Natural killer cell (primary cell): ENCODE results near the gene CCDC8. TPM values are rescaled to one million over a fixed set of nuclear protein-coding genes. Genes with fewer than 3 reads are reported as not detected.
A peak's percentile ranks its signal among the peaks of the same experiment; 100 is the strongest.

ENCODE experiments used
- ATAC-seq, 3 donors: fragments of 150-1000 bp in 2 of 3; fragments of 200-7000 bp in 1 of 3; cut with Tn5 transposase; 1 replicate in 1 of 3; 2 replicates in 2 of 3; pipeline ENCODE4 v1.10.0; 2021; ENCODE audit warnings: mild to moderate bottlenecking in 2 of 3, moderate library complexity in 2 of 3
- DNase-seq, 2 donors: peaks; one replicate each; pipeline versions ENCODE4 v3.0.0 to v3.0.0-alpha.2; 2013 to 2021; ENCODE audit warnings: mixed read lengths in 1 of 2
- H3K27ac ChIP-seq: one replicate; pipeline ENCODE4 v1.5.1; 2013; ENCODE audit warnings: mild to moderate bottlenecking, low read length
- H3K27me3 ChIP-seq: one replicate; pipeline ENCODE4 v1.6.1; 2013; ENCODE audit warnings: low read length; ENCODE audit not compliant: control insufficient read depth, insufficient read depth
- H3K36me3 ChIP-seq: one replicate; pipeline ENCODE4 v1.6.1; 2013; ENCODE audit warnings: low read length; ENCODE audit not compliant: control insufficient read depth, insufficient read depth
- H3K4me1 ChIP-seq: one replicate; pipeline ENCODE4 v1.6.1; 2013; ENCODE audit warnings: low read length; ENCODE audit not compliant: control insufficient read depth, insufficient read depth
- H3K4me3 ChIP-seq: one replicate; pipeline ENCODE4 v1.5.1; 2013; ENCODE audit warnings: low read length
- H3K9me3 ChIP-seq: one replicate; pipeline ENCODE4 v1.6.1; 2013; ENCODE audit warnings: low read length; ENCODE audit not compliant: control insufficient read depth, insufficient read depth
- H3K27ac Mint-ChIP-seq, 2 donors: one replicate each; pipeline ENCODE4 v1.8.0; 2022; ENCODE audit warnings: mild to moderate bottlenecking in 2 of 2, mixed read lengths in 2 of 2, moderate library complexity in 1 of 2
- H3K27me3 Mint-ChIP-seq, 2 donors: one replicate each; pipeline ENCODE4 v1.8.0; 2022; ENCODE audit warnings: low read depth in 2 of 2, mixed read lengths in 2 of 2
- H3K36me3 Mint-ChIP-seq: one replicate; pipeline ENCODE4 v1.8.0; 2022; ENCODE audit warnings: mixed read lengths
- H3K4me1 Mint-ChIP-seq, 2 donors: one replicate each; pipeline ENCODE4 v1.8.0; 2022; ENCODE audit warnings: mixed read lengths in 2 of 2
- H3K4me3 Mint-ChIP-seq: one replicate; pipeline ENCODE4 v1.8.0; 2022; ENCODE audit warnings: mild to moderate bottlenecking, moderate library complexity, mixed read lengths
- H3K9me3 Mint-ChIP-seq, 2 donors: one replicate each; pipeline ENCODE4 v1.8.0; 2022; ENCODE audit warnings: mixed read lengths in 2 of 2
- WGBS: methylation state at CpG from one replicate; pipeline ENCODE4 v1.1.7; 2013; ENCODE audit warnings: missing lambda C conversion rate; ENCODE audit not compliant: insufficient coverage; 5-methylcytosine and 5-hydroxymethylcytosine counted together
- intact Hi-C: fragments of 100-400 bp; cut with micrococcal nuclease; formaldehyde crosslinking; loops from one replicate; pipeline ENCODE4 v1.14.2; 2022
- total RNA-seq, 4 donors: library from RNA; stranded (reverse); fragments of 120-200 nt in 1 of 4; gene quantifications; one replicate each; pipeline versions ENCODE4 v1.2.3 to v1.2.4, GENCODE V29; 2013 to 2022
- TF ChIP-seq, protein P1 (sequence below): fragments of 200-600 bp; IDR thresholded peaks from one replicate; pipeline ENCODE4 v1.8.0; 2022; ENCODE audit warnings: antibody characterized with exemption

The CCDC8 gene
- total RNA-seq, 3 donors from 2014 or later (not counting 1 experiment from before 2014, with no cell fraction given) = not detected

GRCh38 chr19:46374536-46375475 lies 38.6 kb downstream of the CCDC8 start:
- H3K36me3 Mint-ChIP-seq = peaks cover 9% of the 10 kb centered on the region
- H3K4me3 ChIP-seq = no peak overlapping the region
- no peaks in the 10 kb centered on the region for H3K9me3 ChIP-seq
- peaks cover 27 to 51% of the 10 kb centered on the region in 2 donors for H3K4me1 Mint-ChIP-seq
- H3K27me3 ChIP-seq = no peaks in the 10 kb centered on the region
- H3K27ac Mint-ChIP-seq = peak overlapping the region in 1 of 2 donors; percentile 63
- no peaks in the 10 kb centered on the region for H3K27me3 Mint-ChIP-seq
- no peak overlapping the region for H3K4me3 Mint-ChIP-seq
- H3K9me3 Mint-ChIP-seq = no peaks in the 10 kb centered on the region
- WGBS = 88% methylated on average over 21 of the region's 21 CpGs
- peaks cover 47% of the 10 kb centered on the region for H3K36me3 ChIP-seq
- H3K27ac ChIP-seq = no peak overlapping the region
- TF ChIP-seq, protein P1, sequence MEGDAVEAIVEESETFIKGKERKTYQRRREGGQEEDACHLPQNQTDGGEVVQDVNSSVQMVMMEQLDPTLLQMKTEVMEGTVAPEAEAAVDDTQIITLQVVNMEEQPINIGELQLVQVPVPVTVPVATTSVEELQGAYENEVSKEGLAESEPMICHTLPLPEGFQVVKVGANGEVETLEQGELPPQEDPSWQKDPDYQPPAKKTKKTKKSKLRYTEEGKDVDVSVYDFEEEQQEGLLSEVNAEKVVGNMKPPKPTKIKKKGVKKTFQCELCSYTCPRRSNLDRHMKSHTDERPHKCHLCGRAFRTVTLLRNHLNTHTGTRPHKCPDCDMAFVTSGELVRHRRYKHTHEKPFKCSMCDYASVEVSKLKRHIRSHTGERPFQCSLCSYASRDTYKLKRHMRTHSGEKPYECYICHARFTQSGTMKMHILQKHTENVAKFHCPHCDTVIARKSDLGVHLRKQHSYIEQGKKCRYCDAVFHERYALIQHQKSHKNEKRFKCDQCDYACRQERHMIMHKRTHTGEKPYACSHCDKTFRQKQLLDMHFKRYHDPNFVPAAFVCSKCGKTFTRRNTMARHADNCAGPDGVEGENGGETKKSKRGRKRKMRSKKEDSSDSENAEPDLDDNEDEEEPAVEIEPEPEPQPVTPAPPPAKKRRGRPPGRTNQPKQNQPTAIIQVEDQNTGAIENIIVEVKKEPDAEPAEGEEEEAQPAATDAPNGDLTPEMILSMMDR = no peak
- intact Hi-C loops = no loop called here
- DNase-seq (no peak), ATAC-seq (no peak)
- peaks cover 26% of the 10 kb centered on the region for H3K4me1 ChIP-seq

GRCh38 chr19:46373491-46374359 lies 39.6 kb downstream of the CCDC8 start:
- intact Hi-C loops = no loop called here

DNA sequence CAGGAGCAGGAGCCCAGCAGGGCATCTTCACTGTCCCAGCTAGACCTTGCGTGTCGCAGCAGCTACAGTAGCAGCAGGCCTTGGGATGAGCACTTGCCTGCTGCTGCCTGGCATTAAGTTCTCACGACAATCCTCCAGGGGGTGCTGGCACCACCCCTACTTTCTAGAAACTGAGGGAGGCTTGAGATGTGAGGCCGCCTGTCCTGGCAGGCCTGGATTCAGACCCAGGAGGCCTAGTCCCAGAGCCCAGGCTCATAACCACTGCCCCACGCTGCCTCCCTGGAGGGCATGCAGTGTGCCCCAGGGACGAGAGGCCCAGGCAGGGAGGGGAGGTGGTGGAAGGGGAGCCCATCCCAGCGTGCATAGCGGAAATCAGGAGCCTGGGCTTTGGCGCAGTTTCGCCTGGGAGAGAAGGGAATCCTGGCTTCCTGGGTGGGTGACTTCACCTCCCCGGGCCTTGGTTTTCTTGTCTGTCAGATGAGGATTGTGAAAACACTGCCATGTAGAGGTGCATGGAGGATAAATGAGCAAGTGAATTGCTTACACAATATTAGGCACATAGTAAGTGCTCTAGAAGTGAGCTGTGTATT lies 40.4 kb downstream of the CCDC8 start:
- no peak overlapping the region for H3K27ac ChIP-seq
- H3K27me3 ChIP-seq = no peaks in the 10 kb centered on the region
- H3K27ac Mint-ChIP-seq = no peak overlapping the region
- DNase-seq = no peak
- TF ChIP-seq, protein P1 = no peak
- H3K27me3 Mint-ChIP-seq = no peaks in the 10 kb centered on the region
- intact Hi-C loops = no loop called here
- no peak overlapping the region for H3K4me3 Mint-ChIP-seq
- no peak overlapping the region for H3K4me3 ChIP-seq
- H3K9me3 Mint-ChIP-seq = no peaks in the 10 kb centered on the region
- peaks cover 6% of the 10 kb centered on the region for H3K36me3 Mint-ChIP-seq
- 96% methylated on average over 11 of the region's 11 CpGs for WGBS
- H3K36me3 ChIP-seq = peaks cover 35% of the 10 kb centered on the region
- peaks cover 26% of the 10 kb centered on the region for H3K4me1 ChIP-seq
- no peak for ATAC-seq
- no peaks in the 10 kb centered on the region for H3K9me3 ChIP-seq
- H3K4me1 Mint-ChIP-seq = peaks cover 33 to 53% of the 10 kb centered on the region in 2 donors

More at GRCh38 chr19:46373491-46374359, 39.6 kb downstream of the CCDC8 start:
- no peaks in the 10 kb centered on the region for H3K27me3 Mint-ChIP-seq
- peaks cover 31 to 51% of the 10 kb centered on the region in 2 donors for H3K4me1 Mint-ChIP-seq
- no peak overlapping the region for H3K4me3 Mint-ChIP-seq
- ATAC-seq (no peak), DNase-seq (no peak)
- no peak overlapping the region for H3K27ac ChIP-seq
- no peaks in the 10 kb centered on the region for H3K9me3 ChIP-seq
- H3K4me1 ChIP-seq = peaks cover 26% of the 10 kb centered on the region
- H3K27ac Mint-ChIP-seq = peak overlapping the region in 1 of 2 donors; percentile 63
- H3K9me3 Mint-ChIP-seq = no peaks in the 10 kb centered on the region
- H3K4me3 ChIP-seq = no peak overlapping the region
- TF ChIP-seq, protein P1 = no peak
- WGBS = 69% methylated on average over 14 of the region's 17 CpGs
- H3K27me3 ChIP-seq = no peaks in the 10 kb centered on the region
- peaks cover 9% of the 10 kb centered on the region for H3K36me3 Mint-ChIP-seq
- H3K36me3 ChIP-seq = peaks cover 42% of the 10 kb centered on the region
